Fibroblast of skin of left quadriceps (primary cell): Measurements from ENCODE around the gene IRS1.
A peak's percentile ranks its signal among the peaks of the same experiment; 100 is the strongest.
"Not testable (repeated sequence)": the region's sequence is repeated elsewhere in the genome, so short reads cannot be mapped to it uniquely, and the experiment has no call there.

ENCODE experiments used
- DNase-seq, 2 experiments: peaks; one replicate each; pipeline ENCODE4 v3.0.0-alpha.2; 2013; ENCODE audit warnings: low read depth in 2 of 2

Gene IRS1, protein sequence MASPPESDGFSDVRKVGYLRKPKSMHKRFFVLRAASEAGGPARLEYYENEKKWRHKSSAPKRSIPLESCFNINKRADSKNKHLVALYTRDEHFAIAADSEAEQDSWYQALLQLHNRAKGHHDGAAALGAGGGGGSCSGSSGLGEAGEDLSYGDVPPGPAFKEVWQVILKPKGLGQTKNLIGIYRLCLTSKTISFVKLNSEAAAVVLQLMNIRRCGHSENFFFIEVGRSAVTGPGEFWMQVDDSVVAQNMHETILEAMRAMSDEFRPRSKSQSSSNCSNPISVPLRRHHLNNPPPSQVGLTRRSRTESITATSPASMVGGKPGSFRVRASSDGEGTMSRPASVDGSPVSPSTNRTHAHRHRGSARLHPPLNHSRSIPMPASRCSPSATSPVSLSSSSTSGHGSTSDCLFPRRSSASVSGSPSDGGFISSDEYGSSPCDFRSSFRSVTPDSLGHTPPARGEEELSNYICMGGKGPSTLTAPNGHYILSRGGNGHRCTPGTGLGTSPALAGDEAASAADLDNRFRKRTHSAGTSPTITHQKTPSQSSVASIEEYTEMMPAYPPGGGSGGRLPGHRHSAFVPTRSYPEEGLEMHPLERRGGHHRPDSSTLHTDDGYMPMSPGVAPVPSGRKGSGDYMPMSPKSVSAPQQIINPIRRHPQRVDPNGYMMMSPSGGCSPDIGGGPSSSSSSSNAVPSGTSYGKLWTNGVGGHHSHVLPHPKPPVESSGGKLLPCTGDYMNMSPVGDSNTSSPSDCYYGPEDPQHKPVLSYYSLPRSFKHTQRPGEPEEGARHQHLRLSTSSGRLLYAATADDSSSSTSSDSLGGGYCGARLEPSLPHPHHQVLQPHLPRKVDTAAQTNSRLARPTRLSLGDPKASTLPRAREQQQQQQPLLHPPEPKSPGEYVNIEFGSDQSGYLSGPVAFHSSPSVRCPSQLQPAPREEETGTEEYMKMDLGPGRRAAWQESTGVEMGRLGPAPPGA (N-terminal part only)

GRCh38 chr2:226799211-226799975, at the start of gene IRS1:
TSS of gene IRS1 (minus strand) at chr2:226799820. CDS start at chr2:226798738, 1,082 bp downstream.
- DNase-seq: peak; percentile 72 to 76

GRCh38 chr2:226849349-226849748, 49.7 kb upstream of the IRS1 start:
- no peak for DNase-seq

DNA sequence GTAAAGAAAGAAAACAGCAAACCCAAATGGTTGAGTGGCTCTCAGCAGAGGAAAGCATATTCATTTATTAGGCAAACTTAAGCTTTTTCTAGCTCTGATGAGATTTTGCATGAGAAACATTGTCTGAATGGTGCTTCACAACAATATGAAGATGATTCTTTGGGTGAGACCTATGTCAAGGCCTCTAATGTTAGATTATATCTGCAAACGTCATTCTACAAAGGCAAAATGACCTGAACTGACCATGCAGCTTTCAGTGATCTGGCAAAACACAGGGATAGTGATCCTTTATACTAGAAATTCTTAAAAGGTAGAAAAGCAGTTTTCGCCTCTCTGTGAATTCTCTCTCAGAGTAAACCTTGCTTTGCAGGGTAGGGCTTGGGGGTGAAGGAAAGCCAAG, 47.9 kb upstream of the IRS1 start:
- no peak for DNase-seq

DNA sequence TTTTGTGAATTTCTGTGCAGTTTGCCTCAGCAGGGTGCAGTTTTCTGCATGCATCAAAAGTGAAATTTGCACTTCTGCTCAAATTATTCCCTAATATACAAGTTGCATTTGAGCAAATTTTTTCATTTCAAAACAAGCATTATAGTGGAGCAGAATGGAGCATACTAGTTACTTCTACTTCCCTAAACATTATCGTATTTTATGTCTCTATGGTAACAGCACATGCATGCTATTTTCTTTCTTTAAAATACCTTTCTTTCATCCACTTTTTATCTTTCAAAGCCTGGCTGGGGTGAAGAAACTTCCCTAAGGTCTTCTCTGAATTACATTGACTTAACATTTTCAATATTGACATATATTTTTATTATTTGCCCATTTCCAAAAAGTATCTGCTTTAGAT, 47.5 kb upstream of the IRS1 start:
- DNase-seq: no peak

DNA sequence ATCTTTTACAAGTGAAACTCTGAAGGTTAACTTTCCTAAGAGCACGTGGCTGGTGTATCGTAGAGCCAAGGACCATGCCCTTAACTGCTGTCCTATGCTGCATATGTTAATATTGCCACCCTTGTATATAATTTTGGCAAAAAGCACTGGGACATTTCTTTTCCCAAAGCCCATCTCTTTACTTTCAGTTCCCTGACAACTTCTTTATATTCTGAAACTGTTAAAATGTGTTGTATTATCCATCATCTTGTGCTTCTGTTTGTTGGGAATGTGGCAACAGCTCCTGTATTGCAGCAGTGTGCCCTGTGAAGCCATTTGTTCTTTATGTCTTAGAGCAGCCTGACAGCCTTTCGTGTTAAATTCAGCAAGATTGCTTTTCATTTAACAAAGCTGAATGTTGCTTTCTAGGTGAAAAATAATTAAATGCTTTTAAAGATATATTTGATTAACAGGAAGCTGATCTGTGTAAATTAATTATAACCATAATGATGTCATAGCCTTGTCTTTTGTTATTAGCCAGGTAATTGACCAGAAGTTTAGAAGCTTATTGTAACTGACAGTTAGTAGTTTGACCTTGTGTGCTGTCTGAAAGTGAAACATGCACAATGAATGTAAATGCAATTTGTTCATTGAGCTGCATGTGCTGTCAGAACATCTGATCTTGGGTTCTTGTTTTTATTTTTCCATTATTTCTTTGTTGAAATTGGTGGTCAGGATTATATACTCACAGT, 45.9 kb upstream of the IRS1 start:
- DNase-seq: no peak

DNA sequence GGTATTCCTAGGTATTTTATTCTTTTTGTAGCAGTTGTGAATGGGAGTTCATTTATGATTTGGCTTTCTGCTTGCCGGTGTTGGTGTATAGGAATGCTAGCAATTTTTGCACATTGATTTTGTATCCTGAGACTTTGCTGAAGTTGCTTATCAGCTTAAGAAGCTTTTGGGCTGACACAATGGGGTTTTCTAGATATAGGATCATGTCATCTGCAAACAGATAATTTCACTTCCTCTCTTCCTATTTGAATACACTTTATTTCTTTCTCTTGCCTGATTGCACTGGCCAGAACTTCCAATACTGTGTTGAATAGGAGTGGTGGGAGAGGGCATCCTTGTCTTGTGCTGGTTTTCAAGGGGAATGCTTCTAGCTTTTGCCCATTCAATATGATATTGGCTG, 43.4 kb upstream of the IRS1 start:
- not testable (repeated sequence) for DNase-seq

GRCh38 chr2:226839951-226840350, 40.3 kb upstream of the IRS1 start:
- DNase-seq: no peak

DNA sequence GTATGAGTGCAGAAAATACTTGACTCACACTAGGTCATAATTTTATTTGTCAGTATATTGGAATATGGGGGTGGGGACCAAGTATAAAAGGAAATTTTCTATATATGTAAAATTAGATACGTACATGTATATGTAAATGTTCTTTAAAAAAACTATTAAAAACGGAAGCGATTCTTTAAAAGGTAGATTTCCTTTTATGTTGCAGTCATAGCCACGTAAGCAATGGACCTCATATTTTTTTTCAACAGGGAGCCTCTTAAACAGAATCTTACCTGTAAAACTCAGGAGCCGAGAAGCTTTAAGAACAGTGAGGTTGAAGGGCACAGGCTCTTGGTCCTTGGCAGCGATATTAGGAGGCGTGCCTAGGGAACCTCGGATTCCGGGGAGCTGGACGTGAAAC, 39.5 kb upstream of the IRS1 start:
- DNase-seq: no peak

DNA sequence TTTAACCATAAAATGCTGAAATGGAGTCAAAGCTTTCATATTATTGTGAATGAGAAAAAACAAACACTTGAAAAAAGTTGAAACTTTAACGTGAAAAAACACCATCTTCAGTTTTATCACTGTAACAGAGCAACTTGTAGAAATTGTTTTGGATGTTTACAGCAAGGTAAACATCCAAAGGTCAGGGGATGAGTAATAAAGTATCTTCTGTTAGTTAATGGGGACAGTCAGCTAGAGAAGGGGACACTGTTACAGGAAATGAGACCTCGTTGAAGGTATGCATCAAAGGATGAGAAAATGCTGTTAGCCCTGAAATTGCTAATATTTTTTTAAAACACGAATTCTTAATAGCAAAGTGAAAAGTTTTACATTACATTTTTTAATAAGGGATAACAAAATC, 39.1 kb upstream of the IRS1 start:
- no peak for DNase-seq

DNA sequence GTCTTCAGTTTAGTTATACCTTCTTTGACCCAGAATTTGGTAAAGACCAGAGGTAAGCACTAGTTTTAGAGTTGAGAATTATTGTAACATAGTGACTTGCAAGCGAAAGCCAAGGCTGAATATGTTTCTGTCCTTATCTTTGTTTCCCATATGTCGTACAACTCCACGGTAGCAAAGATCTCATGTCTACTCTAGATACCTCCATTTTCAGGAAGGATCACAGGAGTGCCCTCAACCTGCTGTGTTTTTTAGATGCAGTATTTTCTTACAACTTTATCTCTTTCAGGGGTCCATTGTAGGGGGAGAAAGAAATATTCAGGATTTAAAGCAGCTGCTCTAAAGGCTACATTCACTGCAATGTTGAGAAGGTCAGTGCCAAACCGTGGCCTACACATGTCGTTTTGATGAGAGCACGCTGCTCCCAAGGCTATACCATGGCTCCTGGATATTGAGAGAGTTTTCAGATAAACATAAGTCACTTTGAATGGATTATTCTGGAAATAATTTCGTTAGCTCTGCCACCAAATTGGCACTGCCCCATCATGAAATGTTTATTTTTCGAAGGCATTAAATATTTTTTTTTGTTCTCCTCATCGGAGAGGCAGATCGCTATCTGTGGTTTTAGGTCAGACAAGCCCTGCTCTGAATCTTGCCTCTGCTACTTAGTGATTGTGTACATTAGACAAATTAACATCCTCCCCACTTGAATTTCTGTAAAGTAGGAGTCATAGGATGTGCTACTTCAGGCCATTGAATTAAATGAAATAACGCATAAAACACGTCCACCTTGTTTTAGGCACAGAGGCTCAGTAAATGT, 38.4 kb upstream of the IRS1 start:
- no peak for DNase-seq

GRCh38 chr2:226837334-226837733, 37.7 kb upstream of the IRS1 start:
- no peak for DNase-seq

DNA sequence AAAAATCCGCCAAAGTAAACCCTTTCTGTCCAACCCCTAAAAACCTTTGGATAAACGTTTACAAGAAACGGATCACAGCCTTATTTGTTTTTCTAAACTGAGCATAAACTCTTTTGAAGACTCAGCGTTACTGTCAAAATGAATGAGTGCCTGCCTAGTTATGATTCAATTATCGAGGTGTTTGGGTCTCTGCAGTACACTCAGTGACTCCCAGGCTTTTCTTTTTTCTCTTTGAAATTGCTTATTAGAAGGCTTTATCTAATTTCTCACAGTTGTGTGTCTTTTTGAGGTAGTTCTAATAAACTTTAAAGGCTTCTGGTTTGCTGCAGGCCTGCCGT, 36.9 kb upstream of the IRS1 start:
- no peak for DNase-seq

DNA sequence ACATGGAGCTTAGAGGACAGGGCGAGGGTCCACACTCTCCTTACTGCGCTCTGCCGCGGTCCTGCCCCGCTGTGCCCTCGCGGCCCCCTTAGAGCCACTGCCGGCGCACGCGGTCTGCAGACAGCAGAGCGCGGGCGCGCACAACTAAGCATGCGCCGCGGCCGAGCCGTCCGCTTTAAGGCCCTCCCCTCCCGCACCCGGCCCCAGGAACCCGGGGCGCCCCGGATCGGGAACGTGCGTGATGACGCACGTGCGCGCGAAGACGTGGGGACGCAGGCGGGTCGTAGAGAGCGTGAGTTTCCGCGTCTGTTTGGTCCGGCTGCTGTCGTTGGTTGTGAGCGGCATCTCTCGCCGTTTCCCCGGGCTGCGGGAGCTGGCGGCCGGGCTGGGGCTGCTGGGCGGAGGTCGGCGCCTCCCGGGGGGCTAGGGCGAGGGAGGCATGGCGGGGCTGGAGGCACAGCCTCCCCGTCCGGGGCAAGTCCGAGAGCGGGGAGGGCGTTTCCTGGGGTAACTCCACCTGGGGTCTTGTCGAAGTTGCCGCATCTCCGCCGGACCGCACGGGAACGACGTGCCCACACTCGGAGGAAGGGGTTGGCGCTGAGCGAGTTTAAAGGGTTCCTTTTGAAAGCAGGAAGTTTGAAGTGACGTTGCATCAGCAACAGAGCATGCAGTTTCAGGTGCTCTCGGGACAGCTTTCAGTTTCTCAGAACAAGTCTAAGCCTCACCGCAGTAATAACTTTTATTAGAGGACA, 36.4 kb upstream of the IRS1 start, which contains the start of gene RHBDD1:
Gene RHBDD1 (plus strand): TSS at position 259 of the 752 bp plus-strand sequence. CDS start 28,640 bp downstream, outside the sequence.
- peak; percentile 91 for DNase-seq

- no peak for DNase-seq
Measured at GRCh38 chr2:226835420-226835795, 35.8 kb upstream of the IRS1 start.

GRCh38 chr2:226834880-226835279, 35.3 kb upstream of the IRS1 start:
- not testable (repeated sequence) for DNase-seq

DNA sequence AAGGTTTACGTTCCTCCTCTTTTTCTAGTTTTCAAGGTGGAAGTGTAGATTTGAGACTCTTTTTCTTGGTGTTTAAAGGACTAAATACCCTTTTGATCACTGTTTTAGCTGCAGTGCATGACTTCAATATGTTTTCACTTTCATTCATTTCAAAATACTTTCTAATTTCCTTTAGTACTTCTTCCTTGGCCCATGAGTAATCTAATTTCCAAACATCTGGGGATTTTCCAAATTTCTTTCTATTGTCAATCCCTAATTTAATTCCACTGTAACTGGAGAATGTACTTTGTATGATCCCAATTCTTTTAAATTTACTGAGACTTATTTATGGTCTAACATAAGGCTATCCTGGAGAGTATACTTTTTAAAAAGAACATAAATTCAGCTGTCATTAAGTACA, 32.4 kb upstream of the IRS1 start:
- peak; percentile 12 to 29 for DNase-seq

DNA sequence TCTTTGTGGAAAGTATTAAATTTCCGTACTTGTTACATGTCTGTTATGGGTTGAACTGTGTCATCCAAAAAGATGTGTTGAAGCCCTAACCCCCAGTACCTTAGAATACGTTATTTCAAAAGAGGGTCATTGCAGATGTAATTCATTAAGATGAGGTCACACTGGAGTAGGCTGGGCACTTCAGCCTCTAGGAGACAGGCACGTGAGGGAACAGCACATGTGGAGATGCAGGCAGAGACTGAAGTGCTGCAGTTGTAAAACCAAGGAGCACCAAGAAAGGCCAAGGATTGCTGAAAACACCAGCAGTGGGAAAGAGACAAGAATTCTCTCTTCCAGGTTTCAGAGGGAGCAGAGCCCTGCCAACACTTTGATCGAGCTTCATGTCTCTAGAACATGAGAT, 31.6 kb upstream of the IRS1 start:
- no peak for DNase-seq

GRCh38 chr2:226829721-226830631, 30.4 kb upstream of the IRS1 start:
- DNase-seq: no peak

DNA sequence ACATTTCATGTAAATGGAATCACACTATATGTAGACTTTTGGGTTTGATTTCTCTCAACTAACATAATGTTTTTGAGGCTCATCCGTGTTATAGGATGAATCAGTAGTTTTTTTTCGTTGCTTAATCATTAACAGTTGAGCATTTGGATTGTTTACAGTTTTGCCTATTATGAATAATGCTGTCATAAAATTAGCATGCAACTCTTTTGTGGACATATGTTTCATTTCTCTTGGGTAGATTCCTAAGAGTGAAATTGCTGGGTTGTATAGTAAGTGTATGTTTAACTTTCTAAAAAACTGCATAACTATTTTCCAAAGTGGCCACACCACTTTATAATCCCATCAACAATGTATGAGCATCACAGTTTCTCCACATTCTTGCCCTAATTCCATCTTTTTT, 28.6 kb upstream of the IRS1 start:
- peak; percentile 80 to 86 for DNase-seq
